GM12873 (cell line): Measurements from ENCODE around the gene LIPC.

Experiments used
- TF ChIP-seq, protein P1 (sequence below): IDR thresholded peaks from 2 replicates; pipeline ENCODE4 v1.5.1; 2012; ENCODE audit warnings: low read depth, mild to moderate bottlenecking, moderate library complexity, low read length, control low read depth; ENCODE audit not compliant: insufficient read depth; ENCODE audit errors: missing control alignments

Gene LIPC

GRCh38 chr15:58489289-58490085 lies 57.7 kb downstream of the LIPC start:
- TF ChIP-seq, protein P1, sequence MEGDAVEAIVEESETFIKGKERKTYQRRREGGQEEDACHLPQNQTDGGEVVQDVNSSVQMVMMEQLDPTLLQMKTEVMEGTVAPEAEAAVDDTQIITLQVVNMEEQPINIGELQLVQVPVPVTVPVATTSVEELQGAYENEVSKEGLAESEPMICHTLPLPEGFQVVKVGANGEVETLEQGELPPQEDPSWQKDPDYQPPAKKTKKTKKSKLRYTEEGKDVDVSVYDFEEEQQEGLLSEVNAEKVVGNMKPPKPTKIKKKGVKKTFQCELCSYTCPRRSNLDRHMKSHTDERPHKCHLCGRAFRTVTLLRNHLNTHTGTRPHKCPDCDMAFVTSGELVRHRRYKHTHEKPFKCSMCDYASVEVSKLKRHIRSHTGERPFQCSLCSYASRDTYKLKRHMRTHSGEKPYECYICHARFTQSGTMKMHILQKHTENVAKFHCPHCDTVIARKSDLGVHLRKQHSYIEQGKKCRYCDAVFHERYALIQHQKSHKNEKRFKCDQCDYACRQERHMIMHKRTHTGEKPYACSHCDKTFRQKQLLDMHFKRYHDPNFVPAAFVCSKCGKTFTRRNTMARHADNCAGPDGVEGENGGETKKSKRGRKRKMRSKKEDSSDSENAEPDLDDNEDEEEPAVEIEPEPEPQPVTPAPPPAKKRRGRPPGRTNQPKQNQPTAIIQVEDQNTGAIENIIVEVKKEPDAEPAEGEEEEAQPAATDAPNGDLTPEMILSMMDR: no peak

DNA sequence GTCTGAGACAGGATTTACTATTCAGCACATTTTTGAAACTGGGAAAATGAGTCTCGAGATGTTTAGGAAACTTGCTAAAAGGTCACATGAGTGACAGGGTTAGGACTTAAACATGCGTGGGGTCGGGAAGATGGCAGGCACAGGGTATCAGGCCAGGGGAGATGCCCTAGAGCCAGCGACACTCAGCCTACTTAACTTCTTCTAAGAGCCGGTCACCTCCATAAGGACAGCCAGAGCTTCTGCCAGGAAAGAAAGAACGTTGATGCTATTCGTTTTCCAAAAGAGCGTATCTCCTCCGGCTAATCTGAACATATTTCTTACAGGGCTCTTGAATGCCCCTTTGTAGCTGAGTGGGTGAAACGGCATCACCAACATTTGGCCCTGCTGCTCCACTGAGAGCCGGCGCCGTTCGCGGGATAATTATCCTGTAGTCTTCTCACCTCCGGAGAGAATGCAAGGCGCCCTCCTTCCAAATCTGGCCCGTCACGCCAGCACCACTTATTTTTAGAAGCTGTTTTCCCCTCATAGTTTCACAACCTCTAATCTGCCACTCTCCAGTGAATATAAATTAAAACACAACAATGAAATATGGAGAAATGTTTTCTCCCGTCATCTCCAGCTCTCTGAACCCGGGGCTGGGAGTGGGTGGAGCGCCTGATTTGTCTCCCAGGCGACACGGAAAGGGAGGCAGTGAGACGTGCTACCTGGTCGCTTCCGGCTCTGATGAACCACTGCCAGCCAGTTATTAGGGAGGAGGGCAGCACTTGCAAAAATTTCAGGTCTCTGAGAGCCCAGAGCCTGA lies 58.5 kb downstream of the LIPC start:
- TF ChIP-seq, protein P1: no peak

GRCh38 chr15:58490888-58491473 lies 59.2 kb downstream of the LIPC start:
- TF ChIP-seq, protein P1: no peak

DNA sequence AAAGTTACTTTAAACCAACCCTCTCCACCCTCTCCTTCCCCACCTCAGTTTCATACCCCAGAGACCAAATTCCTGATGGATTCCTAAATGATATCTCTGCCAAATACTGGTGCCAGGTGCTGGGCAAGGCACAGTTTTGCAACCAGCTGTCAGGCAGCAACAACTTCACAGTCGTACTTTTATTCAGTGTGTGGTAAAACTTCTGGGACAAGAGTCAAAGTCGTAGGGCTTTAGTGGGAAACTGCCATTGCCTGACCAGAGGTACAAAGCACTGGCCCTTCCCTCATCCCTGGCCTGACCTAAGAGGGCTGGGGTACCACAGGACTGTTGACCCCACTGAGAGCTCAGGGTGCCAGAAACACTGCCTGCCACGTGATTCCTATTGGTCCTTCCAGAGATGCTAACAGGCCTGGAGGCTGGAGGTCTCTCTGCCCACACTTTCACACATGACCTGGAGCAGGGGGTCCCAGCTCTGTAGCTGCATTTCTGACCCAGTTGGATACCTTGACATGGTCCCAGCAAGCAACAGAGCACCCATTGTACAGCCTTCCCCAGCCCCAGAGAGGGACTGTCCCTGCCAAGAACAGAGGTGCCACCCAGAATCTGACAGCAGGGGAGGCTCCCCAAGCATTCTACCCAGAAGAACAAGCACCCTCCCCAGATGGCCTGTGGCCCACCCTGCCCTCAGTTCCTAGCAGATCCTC lies 59.9 kb downstream of the LIPC start:
- TF ChIP-seq, protein P1: no peak

GRCh38 chr15:58492661-58493397 lies 61.0 kb downstream of the LIPC start:
- TF ChIP-seq, protein P1: no peak

GRCh38 chr15:58494567-58494966 lies 62.8 kb downstream of the LIPC start:
- TF ChIP-seq, protein P1: no peak
